EH (cell line): ENCODE results near the gene RPUSD1.
A peak's percentile ranks its signal among the peaks of the same experiment; 100 is the strongest.
"Not testable (repeated sequence)": the region's sequence is repeated elsewhere in the genome, so short reads cannot be mapped to it uniquely, and the experiment has no call there.

Source experiments
- DNase-seq: peaks from one replicate; pipeline ENCODE4 v3.0.0-alpha.2; 2015; ENCODE audit warnings: low read depth

The RPUSD1 gene

GRCh38 chr16:787978-788398, at the start of gene RPUSD1:
Gene RPUSD1, minus strand, starts transcription at chr16:788381. Its CDS starts 644 bp downstream, at chr16:787737.
- DNase-seq, result no peak

GRCh38 chr16:836822-837221, 48.6 kb upstream of the RPUSD1 start:
- DNase-seq, result not testable (repeated sequence)

- no peak for DNase-seq
These were observed 48.0 kb upstream of the RPUSD1 start for GRCh38 chr16:836221-836620.

GRCh38 chr16:835373-835772, 47.2 kb upstream of the RPUSD1 start:
- DNase-seq, result no peak

GRCh38 chr16:833411-833810, 45.2 kb upstream of the RPUSD1 start:
- no peak for DNase-seq

GRCh38 chr16:832652-833336, 44.6 kb upstream of the RPUSD1 start:
- no peak for DNase-seq

GRCh38 chr16:831571-832413, 43.6 kb upstream of the RPUSD1 start:
- no peak for DNase-seq

- no peak for DNase-seq
These were observed 42.8 kb upstream of the RPUSD1 start for GRCh38 chr16:830871-831570.

- DNase-seq, result no peak
These were observed 42.1 kb upstream of the RPUSD1 start for GRCh38 chr16:830107-830870.

GRCh38 chr16:828891-829290, 40.7 kb upstream of the RPUSD1 start:
- DNase-seq, result no peak

GRCh38 chr16:827513-827912, 39.3 kb upstream of the RPUSD1 start:
- DNase-seq, result no peak

- DNase-seq, result peak; percentile 16
These were observed 37.3 kb upstream of the RPUSD1 start for GRCh38 chr16:825341-826061.

- no peak for DNase-seq
These were observed 36.4 kb upstream of the RPUSD1 start for GRCh38 chr16:824601-825000.

GRCh38 chr16:824194-824593, 36.0 kb upstream of the RPUSD1 start:
- no peak for DNase-seq

- DNase-seq, result no peak
These were observed 34.7 kb upstream of the RPUSD1 start for GRCh38 chr16:822909-823297.

GRCh38 chr16:822174-822908, 34.2 kb upstream of the RPUSD1 start:
- DNase-seq, result no peak

- DNase-seq, result no peak
These were observed 33.6 kb upstream of the RPUSD1 start for GRCh38 chr16:821751-822150.

- DNase-seq, result no peak
These were observed 32.6 kb upstream of the RPUSD1 start for GRCh38 chr16:820748-821147.

- not testable (repeated sequence) for DNase-seq
These were observed 31.8 kb upstream of the RPUSD1 start for GRCh38 chr16:820044-820408.

- DNase-seq, result no peak
These were observed 31.3 kb upstream of the RPUSD1 start for GRCh38 chr16:819336-820043.
